ENCODE data around the gene SET. TPM values are rescaled to one million over a fixed set of nuclear protein-coding genes. Genes with fewer than 3 reads are reported as not detected.

The SET gene
- total and polyA plus RNA-seq, 2 of the 13 experiments (the other 11 are each of a cell fraction or from before 2014, with no cell fraction given): 94.2 to 611 TPM

- TF ChIP-seq, protein P1, sequence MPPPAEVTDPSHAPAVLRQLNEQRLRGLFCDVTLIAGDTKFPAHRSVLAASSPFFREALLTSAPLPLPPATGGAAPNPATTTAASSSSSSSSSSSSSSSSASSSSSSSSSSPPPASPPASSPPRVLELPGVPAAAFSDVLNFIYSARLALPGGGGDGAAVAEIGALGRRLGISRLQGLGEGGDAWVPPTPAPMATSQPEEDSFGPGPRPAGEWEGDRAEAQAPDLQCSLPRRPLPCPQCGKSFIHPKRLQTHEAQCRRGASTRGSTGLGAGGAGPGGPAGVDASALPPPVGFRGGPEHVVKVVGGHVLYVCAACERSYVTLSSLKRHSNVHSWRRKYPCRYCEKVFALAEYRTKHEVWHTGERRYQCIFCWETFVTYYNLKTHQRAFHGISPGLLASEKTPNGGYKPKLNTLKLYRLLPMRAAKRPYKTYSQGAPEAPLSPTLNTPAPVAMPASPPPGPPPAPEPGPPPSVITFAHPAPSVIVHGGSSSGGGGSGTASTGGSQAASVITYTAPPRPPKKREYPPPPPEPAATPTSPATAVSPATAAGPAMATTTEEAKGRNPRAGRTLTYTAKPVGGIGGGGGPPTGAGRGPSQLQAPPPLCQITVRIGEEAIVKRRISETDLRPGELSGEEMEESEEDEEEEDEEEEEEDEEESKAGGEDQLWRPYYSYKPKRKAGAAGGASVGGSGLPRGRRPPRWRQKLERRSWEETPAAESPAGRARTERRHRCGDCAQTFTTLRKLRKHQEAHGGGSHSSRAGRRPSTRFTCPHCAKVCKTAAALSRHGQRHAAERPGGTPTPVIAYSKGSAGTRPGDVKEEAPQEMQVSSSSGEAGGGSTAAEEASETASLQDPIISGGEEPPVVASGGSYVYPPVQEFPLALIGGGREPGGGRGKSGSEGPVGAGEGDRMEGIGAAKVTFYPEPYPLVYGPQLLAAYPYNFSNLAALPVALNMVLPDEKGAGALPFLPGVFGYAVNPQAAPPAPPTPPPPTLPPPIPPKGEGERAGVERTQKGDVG (CRISPR knock-in tag; IDR thresholded peaks at IDR 0.05; ENCODE audit: borderline replicate concordance): no peak
Observed at GRCh38 chr9:128694344-128694743, 5.3 kb downstream of the SET start (continued).

GRCh38 chr9:128696923-128697707 lies 8.1 kb downstream of the SET start:
- peaks cover 14% of the 10 kb centered on the region for H3K4me1 ChIP-seq (ENCODE audit: insufficient read depth, low read length)
- intact Hi-C loops (cut with micrococcal nuclease; ENCODE audit: unreplicated experiment) (no loop called here), in situ Hi-C loops (cut with HindIII; ENCODE audit: extremely low pct_ligation_motif_present, low pct_unique_long_range_greater_than_20kb) (no loop called here)
- ATAC-seq (peak; percentile 18; the same call in 2 of the 3 replicates), FAIRE-seq (no peak), DNase-seq (ENCODE audit: low spot score) (no peak)
- no peak overlapping the region for H2AFZ ChIP-seq (ENCODE audit: low read length)
- H3K4me2 ChIP-seq (ENCODE audit: low read depth, low read length): no peak overlapping the region
- ChIA-PET POLR2A (interaction anchor here (0.8 to 3.1 kb wide), 5 partner anchors 13 to 339 kb away, joined by 3 to 18 read pairs (median 4); no protein-coding TSS in a partner anchor), CTCF (ENCODE audit: low intra/inter-chr PET ratio, low total read pairs) (no interaction called here)
- no TSS peak for BruUV-seq (replicated peaks)
- H3K9ac ChIP-seq (ENCODE audit: insufficient read depth, low read depth, low read length): no peak overlapping the region
- no peaks in the 10 kb centered on the region; the same call in 1 of the 2 replicates for H4K20me1 ChIP-seq (ENCODE audit: insufficient read depth, low read length)
- H3K4me3 ChIP-seq (replicated peaks in 1 of 3; ENCODE audit: insufficient read depth in 1 of 3, low read depth in 2 of 3, low read length in 3 of 3): no peak overlapping the region
- H3K36me3 ChIP-seq (replicated peaks in 1 of 2; ENCODE audit: control insufficient read depth in 1 of 2, insufficient read depth in 2 of 2, low read length in 2 of 2): peaks cover 4 to 22% of the 10 kb centered on the region in 2 experiments; a peak in 3 of 5 replicates
- peaks cover 14% of the 10 kb centered on the region for H3K79me2 ChIP-seq (ENCODE audit: insufficient read depth, low read length)
- H3K9me3 ChIP-seq (ENCODE audit: low read length): peaks cover 7% of the 10 kb centered on the region; the same call in 1 of the 2 replicates
- no peaks in the 10 kb centered on the region for H3K27me3 ChIP-seq (ENCODE audit: control insufficient read depth in 1 of 2, insufficient read depth in 2 of 2, low read length in 2 of 2)
- H3K27ac ChIP-seq (ENCODE audit: extremely low read length, insufficient read depth, low read length): no peak overlapping the region
- 82% methylated on average over 8 of the region's 8 CpGs for WGBS (ENCODE audit: low lambda C conversion rate)
- TF ChIP-seq RBM22 (optimal IDR thresholded peaks at IDR 0.05; ENCODE audit: low read length) (peak; percentile 85), MXD3 (CRISPR knock-in tag; IDR thresholded peaks at IDR 0.05) (no peak), AGO2 (optimal IDR thresholded peaks at IDR 0.05; ENCODE audit: low read depth, low read length) (peak; percentile 29), SUZ12 (IDR thresholded peaks at IDR 0.05; ENCODE audit: low read depth, low read length) (no peak), ZNF704 (CRISPR knock-in tag; IDR thresholded peaks at IDR 0.05; ENCODE audit: borderline replicate concordance) (no peak), REXO4 (CRISPR knock-in tag; IDR thresholded peaks at IDR 0.05; ENCODE audit: borderline replicate concordance) (no peak), PBX3 (CRISPR knock-in tag; IDR thresholded peaks at IDR 0.05; ENCODE audit: borderline replicate concordance) (no peak), SSRP1 (CRISPR knock-in tag; IDR thresholded peaks at IDR 0.05) (peak; percentile 79; the same call in 1 of the 2 replicates), SMAD9 (CRISPR knock-in tag; IDR thresholded peaks at IDR 0.05) (no peak), NPAS2 (CRISPR knock-in tag; IDR thresholded peaks at IDR 0.05; ENCODE audit: borderline replicate concordance) (no peak), SRSF1 (optimal IDR thresholded peaks at IDR 0.05; ENCODE audit: low read depth, low read length) (no peak), GFI1 (CRISPR knock-in tag; IDR thresholded peaks at IDR 0.05; ENCODE audit: borderline replicate concordance) (no peak)
